MCF 10A (cell line): Measurements from ENCODE around the gene AFDN. TPM values are rescaled to one million over a fixed set of nuclear protein-coding genes. Genes with fewer than 3 reads are reported as not detected.

ENCODE experiments used
- BruUV-seq: library from RNA; stranded (reverse); fragments of 400-500 nt; replicated peaks from 2 replicates; lab custom pipeline; 2021; lab: Mats Ljungman, UMichigan
- CTCF ChIA-PET: fragments of 300-600 bp; sonication (Branson Sonifier 250); formaldehyde crosslinking; extraction: SDS; loops from one replicate; lab custom pipeline; 2021; ENCODE audit warnings: antibody characterized with exemption, inconsistent platforms; lab: Yijun Ruan, JAX
- POLR2A ChIA-PET: fragments of 300-600, 350-650 bp; sonication (Branson Sonifier 250); formaldehyde crosslinking; extraction: SDS; loops from one replicate; lab custom pipeline; 2020; ENCODE audit warnings: antibody characterized with exemption, inconsistent platforms; lab: Yijun Ruan, JAX
- DNase-seq: peaks from one replicate; pipeline ENCODE4 v3.0.0-alpha.2; 2018; ENCODE audit not compliant: unreplicated experiment
- H3K27ac Mint-ChIP-seq: one replicate; pipeline ENCODE4 v1.8.0; 2022; ENCODE audit warnings: mild to moderate bottlenecking, low read depth, mixed read lengths; ENCODE audit not compliant: unreplicated experiment
- H3K27me3 Mint-ChIP-seq: one replicate; pipeline ENCODE4 v1.8.0; 2022; ENCODE audit warnings: mixed read lengths; ENCODE audit not compliant: insufficient read depth, unreplicated experiment
- H3K36me3 Mint-ChIP-seq: one replicate; pipeline ENCODE4 v1.8.0; 2022; ENCODE audit warnings: mild to moderate bottlenecking, moderate library complexity, mixed read lengths; ENCODE audit not compliant: insufficient read depth, unreplicated experiment
- H3K4me1 Mint-ChIP-seq: one replicate; pipeline ENCODE4 v1.8.0; 2022; ENCODE audit warnings: mixed read lengths; ENCODE audit not compliant: insufficient read depth, unreplicated experiment
- H3K4me3 Mint-ChIP-seq: one replicate; pipeline ENCODE4 v1.8.0; 2022; ENCODE audit warnings: mild to moderate bottlenecking, moderate library complexity, mixed read lengths; ENCODE audit not compliant: unreplicated experiment
- H3K9me3 Mint-ChIP-seq: one replicate; pipeline ENCODE4 v1.8.0; 2022; ENCODE audit warnings: mixed read lengths; ENCODE audit not compliant: unreplicated experiment
- intact Hi-C: fragments of 100-400 bp; cut with micrococcal nuclease; formaldehyde crosslinking; loops from 2 replicates; pipeline ENCODE4 v1.14.1; 2022
- total RNA-seq: library from RNA; stranded (reverse); gene quantifications from 2 replicates; pipeline ENCODE4 v1.2.3, GENCODE V29; 2022
- TF ChIP-seq, protein P1 (sequence below): fragments of 200-600 bp; IDR thresholded peaks from one replicate; pipeline ENCODE4 v1.8.0; 2022; ENCODE audit warnings: antibody characterized with exemption, mild to moderate bottlenecking; ENCODE audit not compliant: unreplicated experiment

Gene AFDN
- total RNA-seq, 1 experiment from 2014 or later = 115 TPM

DNA sequence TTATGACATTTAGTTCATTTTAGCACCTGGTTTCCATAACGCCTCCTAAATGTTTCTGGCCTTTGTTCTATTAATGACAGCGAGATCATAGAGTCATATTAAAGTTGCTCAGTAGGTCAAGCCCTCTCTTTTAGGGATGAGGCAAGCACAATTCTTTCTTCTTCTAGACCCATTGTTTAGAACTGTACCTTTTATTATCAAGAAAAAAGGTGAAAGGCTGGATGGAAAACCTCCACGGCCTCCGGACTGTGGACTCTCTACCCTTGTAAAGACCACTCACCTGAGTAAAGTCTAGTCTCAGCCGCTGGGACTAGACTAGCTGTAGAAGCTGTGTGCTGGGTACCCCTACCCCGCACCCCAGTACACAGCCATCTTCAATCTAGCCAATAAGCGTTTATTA, 6.0 kb upstream of the AFDN start:
- TF ChIP-seq, protein P1, sequence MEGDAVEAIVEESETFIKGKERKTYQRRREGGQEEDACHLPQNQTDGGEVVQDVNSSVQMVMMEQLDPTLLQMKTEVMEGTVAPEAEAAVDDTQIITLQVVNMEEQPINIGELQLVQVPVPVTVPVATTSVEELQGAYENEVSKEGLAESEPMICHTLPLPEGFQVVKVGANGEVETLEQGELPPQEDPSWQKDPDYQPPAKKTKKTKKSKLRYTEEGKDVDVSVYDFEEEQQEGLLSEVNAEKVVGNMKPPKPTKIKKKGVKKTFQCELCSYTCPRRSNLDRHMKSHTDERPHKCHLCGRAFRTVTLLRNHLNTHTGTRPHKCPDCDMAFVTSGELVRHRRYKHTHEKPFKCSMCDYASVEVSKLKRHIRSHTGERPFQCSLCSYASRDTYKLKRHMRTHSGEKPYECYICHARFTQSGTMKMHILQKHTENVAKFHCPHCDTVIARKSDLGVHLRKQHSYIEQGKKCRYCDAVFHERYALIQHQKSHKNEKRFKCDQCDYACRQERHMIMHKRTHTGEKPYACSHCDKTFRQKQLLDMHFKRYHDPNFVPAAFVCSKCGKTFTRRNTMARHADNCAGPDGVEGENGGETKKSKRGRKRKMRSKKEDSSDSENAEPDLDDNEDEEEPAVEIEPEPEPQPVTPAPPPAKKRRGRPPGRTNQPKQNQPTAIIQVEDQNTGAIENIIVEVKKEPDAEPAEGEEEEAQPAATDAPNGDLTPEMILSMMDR = no peak
- H3K27me3 Mint-ChIP-seq = no peaks in the 10 kb centered on the region
- no TSS peak for BruUV-seq
- ChIA-PET CTCF (no interaction called here), POLR2A (no interaction called here)
- no peak overlapping the region for H3K27ac Mint-ChIP-seq
- H3K9me3 Mint-ChIP-seq = no peaks in the 10 kb centered on the region
- H3K36me3 Mint-ChIP-seq = no peaks in the 10 kb centered on the region
- peaks cover 5% of the 10 kb centered on the region for H3K4me1 Mint-ChIP-seq
- no peak overlapping the region for H3K4me3 Mint-ChIP-seq
- DNase-seq = no peak
- intact Hi-C loops = no loop called here

DNA sequence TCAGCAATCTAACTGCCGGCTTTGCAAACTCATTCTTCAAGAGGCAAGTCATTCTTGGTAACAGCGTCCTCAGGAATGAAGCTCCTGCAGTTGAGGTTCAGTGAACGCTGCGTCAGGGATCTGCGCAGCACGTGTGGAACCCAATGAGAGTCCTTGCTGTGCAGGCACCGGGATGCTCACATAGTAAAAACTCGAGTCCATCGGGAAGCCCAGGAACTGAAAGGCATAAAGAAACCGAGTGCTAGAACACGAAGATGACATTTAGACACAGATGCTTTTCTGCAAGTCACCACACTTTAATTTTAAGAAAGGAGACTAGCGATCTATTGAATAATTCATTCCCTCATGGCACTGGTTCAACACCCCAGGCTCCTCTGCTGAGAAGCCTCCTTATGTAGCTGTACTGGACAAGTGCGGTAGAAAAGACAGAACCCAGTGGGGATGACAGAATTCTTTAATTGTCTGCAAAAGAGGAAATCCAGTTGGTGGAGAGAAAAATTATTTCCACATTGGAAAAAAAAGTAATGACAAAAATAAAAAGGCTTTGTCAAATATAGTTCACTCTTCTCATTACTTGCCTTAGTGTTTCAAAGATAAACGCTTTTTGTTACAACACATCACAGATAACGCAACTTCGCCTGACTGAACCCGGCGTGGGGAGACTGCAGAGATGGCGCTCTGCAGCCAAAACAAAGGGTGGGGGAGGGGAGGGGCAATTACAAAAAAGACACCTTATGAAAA, 1.9 kb upstream of the AFDN start:
- CTCF ChIA-PET = interaction anchor here (0.9 kb wide), 1 partner anchor 20 kb away, joined by 3 read pairs; no protein-coding TSS in a partner anchor
- BruUV-seq = no TSS peak
- Mint-ChIP-seq H3K27me3 (no peaks in the 10 kb centered on the region), H3K27ac (no peak overlapping the region), H3K4me3 (peak overlapping the region; percentile 96), H3K36me3 (no peaks in the 10 kb centered on the region), H3K9me3 (no peaks in the 10 kb centered on the region), H3K4me1 (no peaks in the 10 kb centered on the region)
- TF ChIP-seq, protein P1 = no peak
- no peak for DNase-seq
- intact Hi-C loops = no loop called here
- POLR2A ChIA-PET = interaction anchor here (0.7 to 1.3 kb wide), 3 partner anchors 29 to 70 kb away, joined by 3 read pairs; no protein-coding TSS in a partner anchor

DNA sequence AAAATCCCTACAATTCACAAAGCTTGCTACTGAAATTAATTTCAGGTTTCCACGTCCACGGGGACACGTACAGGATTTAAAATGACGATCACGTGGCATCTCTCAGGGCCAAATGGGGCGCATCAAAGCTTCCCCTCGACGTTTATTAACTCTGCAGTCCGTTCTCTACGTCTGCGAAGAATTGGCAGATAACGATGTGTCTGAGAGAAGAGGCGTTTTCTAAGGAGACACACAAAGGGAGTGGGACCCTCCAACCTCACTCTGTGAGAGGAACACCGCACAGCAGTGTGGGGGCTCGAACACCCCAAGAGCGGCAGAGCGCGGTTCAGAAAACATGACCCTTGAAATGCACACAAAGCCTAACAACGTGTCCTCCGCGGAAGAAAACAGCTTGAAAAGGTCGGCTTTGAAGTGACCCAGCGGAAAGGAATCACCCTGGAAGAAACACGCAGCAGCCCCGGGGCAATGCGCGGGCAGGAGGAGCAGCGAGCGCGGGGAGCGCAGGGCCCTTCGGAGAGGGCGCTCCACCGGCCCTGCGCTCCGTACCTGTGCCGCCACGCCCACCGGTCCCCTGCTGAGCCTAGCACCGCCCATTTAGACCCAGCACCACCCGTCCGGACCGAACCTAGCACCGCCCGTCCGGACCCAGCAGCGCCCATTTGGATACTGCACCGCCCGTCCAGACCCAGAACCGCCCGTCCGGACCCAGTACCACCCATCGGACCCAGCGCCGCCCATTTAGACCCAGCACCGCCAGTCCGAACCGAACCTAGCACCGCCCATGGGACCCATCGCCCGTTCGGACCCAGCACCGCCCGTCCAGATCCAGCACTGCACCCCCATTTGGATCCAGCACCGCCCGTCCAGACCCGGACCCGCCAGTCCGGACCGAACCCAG, 1.1 kb upstream of the AFDN start:
- intact Hi-C loops = no loop called here
- CTCF ChIA-PET = interaction anchor here (0.9 kb wide), 1 partner anchor 19 kb away, joined by 3 read pairs; no protein-coding TSS in a partner anchor
- peak; percentile 55 for DNase-seq

More for the DNA sequence above, 1.1 kb upstream of the AFDN start:
- TF ChIP-seq, protein P1 = no peak
- H3K27ac Mint-ChIP-seq = peak overlapping the region; percentile 61
- H3K36me3 Mint-ChIP-seq = no peaks in the 10 kb centered on the region
- no TSS peak for BruUV-seq
- peaks cover 7% of the 10 kb centered on the region for H3K4me1 Mint-ChIP-seq
- H3K4me3 Mint-ChIP-seq = peak overlapping the region; percentile 96
- POLR2A ChIA-PET = interaction anchor here (0.7 to 1.3 kb wide), 3 partner anchors 29 to 69 kb away, joined by 3 read pairs; no protein-coding TSS in a partner anchor
- H3K27me3 Mint-ChIP-seq = no peaks in the 10 kb centered on the region
- no peaks in the 10 kb centered on the region for H3K9me3 Mint-ChIP-seq
